Measurements from ENCODE around the gene TMCO5A. TPM values are rescaled to one million over a fixed set of nuclear protein-coding genes. Genes with fewer than 3 reads are reported as not detected.

TMCO5A gene
- total and polyA plus RNA-seq, 9 donors: 0.10 TPM; not detected in 8

- no peak for DNase-seq
- no peaks in the 10 kb centered on the region for H3K4me1 ChIP-seq (ENCODE audit: control insufficient read depth, insufficient read depth, low read length)
- WGBS (ENCODE audit: insufficient coverage): no CpG with 5 or more reads among the region's 1 CpG
Observed at GRCh38 chr15:37967788-37968187, 33.3 kb downstream of the TMCO5A start.

DNA sequence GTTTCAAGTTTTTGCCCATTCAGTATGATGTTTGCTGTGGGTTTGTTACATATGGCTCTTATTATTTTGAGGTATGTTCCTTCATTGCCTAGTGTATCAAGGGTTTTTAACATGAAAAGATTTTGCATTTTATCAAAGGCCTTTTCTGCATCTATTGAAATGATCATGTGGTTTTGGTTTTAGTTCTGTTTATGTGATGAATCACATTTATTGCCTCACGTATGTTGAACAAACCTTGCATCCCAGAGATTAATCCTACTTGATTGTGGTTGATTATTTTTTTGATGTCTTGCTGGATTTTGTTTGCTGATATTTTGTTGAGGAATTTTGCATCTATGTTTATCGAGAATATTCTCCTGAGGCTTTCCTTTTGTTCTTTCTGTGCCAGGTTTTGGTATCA, 39.4 kb downstream of the TMCO5A start:
- no peak overlapping the region for H3K27ac ChIP-seq (ENCODE audit: low read length)
- no CpG with 5 or more reads among the region's 2 CpGs for WGBS (ENCODE audit: insufficient coverage)
- H3K27me3 ChIP-seq (ENCODE audit: control insufficient read depth, insufficient read depth, low read length): no peaks in the 10 kb centered on the region
- no peaks in the 10 kb centered on the region for H3K9me3 ChIP-seq (replicated peaks; ENCODE audit: control insufficient read depth, low read depth, low read length)
- H3K4me1 ChIP-seq (ENCODE audit: control insufficient read depth, insufficient read depth, low read length): peaks cover 3% of the 10 kb centered on the region
- no peak overlapping the region for H3K4me3 ChIP-seq (ENCODE audit: low read length)
- DNase-seq: no peak
- no peaks in the 10 kb centered on the region for H3K36me3 ChIP-seq (ENCODE audit: control insufficient read depth, insufficient read depth, low read length)

More at GRCh38 chr15:37967788-37968187, 33.3 kb downstream of the TMCO5A start:
- no peaks in the 10 kb centered on the region for H3K9me3 ChIP-seq (replicated peaks; ENCODE audit: control insufficient read depth, low read depth, low read length)
- H3K4me3 ChIP-seq (ENCODE audit: low read length): no peak overlapping the region
- no peaks in the 10 kb centered on the region for H3K36me3 ChIP-seq (ENCODE audit: control insufficient read depth, insufficient read depth, low read length)
- no peaks in the 10 kb centered on the region for H3K27me3 ChIP-seq (ENCODE audit: control insufficient read depth, insufficient read depth, low read length)
- no peak overlapping the region for H3K27ac ChIP-seq (ENCODE audit: low read length)

DNA sequence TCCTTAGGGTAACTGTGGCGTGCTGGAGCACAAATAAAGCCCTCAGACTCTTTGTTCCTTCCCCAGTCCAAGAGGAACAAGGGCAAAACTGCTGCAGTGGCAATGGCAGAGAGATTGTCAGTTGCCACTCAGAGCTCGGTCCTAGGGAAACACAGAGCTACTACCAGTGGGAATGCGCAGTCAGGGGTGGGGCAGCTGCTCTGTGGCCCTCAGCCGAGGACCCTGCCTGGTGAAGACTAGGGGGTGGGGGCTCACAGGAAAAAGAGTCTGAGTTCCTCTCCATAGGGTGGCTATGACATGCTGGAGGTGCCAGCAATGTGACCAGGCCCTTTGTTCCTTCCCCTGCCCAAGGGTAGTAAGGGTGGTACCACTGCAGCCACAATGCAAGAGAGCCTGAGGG, 43.8 kb downstream of the TMCO5A start:
- Histone ChIP-seq H3K4me3 (ENCODE audit: low read length) (no peak overlapping the region), H3K27ac (ENCODE audit: low read length) (no peak overlapping the region), H3K4me1 (ENCODE audit: control insufficient read depth, insufficient read depth, low read length) (peaks cover 15% of the 10 kb centered on the region), H3K9me3 (replicated peaks; ENCODE audit: control insufficient read depth, low read depth, low read length) (no peaks in the 10 kb centered on the region), H3K36me3 (ENCODE audit: control insufficient read depth, insufficient read depth, low read length) (no peaks in the 10 kb centered on the region), H3K27me3 (ENCODE audit: control insufficient read depth, insufficient read depth, low read length) (no peaks in the 10 kb centered on the region)
- WGBS (ENCODE audit: insufficient coverage): 90% methylated on average over 4 of the region's 4 CpGs
- DNase-seq: no peak

- Histone ChIP-seq H3K36me3 (ENCODE audit: control insufficient read depth, insufficient read depth, low read length) (no peaks in the 10 kb centered on the region), H3K27ac (ENCODE audit: low read length) (peak overlapping the region; percentile 35), H3K27me3 (ENCODE audit: control insufficient read depth, insufficient read depth, low read length) (no peaks in the 10 kb centered on the region), H3K9me3 (replicated peaks; ENCODE audit: control insufficient read depth, low read depth, low read length) (no peaks in the 10 kb centered on the region), H3K4me3 (ENCODE audit: low read length) (no peak overlapping the region), H3K4me1 (ENCODE audit: control insufficient read depth, insufficient read depth, low read length) (peaks cover 15% of the 10 kb centered on the region)
- peak; percentile 66 for DNase-seq
- 69% methylated on average over 6 of the region's 11 CpGs for WGBS (ENCODE audit: insufficient coverage)
Observed at GRCh38 chr15:37979671-37980409, 45.4 kb downstream of the TMCO5A start.

GRCh38 chr15:37981201-37981600, 46.8 kb downstream of the TMCO5A start:
- Histone ChIP-seq H3K27ac (ENCODE audit: low read length) (no peak overlapping the region), H3K4me3 (ENCODE audit: low read length) (no peak overlapping the region), H3K9me3 (replicated peaks; ENCODE audit: control insufficient read depth, low read depth, low read length) (no peaks in the 10 kb centered on the region), H3K4me1 (ENCODE audit: control insufficient read depth, insufficient read depth, low read length) (peaks cover 15% of the 10 kb centered on the region), H3K36me3 (ENCODE audit: control insufficient read depth, insufficient read depth, low read length) (no peaks in the 10 kb centered on the region), H3K27me3 (ENCODE audit: control insufficient read depth, insufficient read depth, low read length) (no peaks in the 10 kb centered on the region)
- 100% methylated on average over 1 of the region's 5 CpGs for WGBS (ENCODE audit: insufficient coverage)
- DNase-seq: no peak

DNA sequence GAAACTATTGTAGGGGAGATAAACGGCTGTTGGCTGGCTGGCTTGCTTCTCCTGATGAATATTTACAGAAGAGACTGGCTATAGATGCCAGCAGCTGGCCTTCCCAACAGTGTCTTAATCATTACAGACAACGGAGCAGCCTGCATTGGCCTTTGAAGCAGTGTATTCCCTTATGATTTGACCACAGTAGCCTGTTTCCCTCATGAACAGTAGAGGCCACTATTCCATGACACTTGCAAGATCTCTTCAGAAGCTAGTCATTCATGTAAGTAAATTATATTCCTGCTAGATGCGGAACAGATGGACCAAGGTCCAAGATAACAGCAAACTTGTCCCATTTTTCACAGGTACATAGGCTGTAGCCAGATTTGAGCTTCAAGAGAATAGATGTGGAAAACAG, 47.3 kb downstream of the TMCO5A start:
- WGBS (ENCODE audit: insufficient coverage): 50% methylated on average over 1 of the region's 3 CpGs
- no peaks in the 10 kb centered on the region for H3K9me3 ChIP-seq (replicated peaks; ENCODE audit: control insufficient read depth, low read depth, low read length)
- no peaks in the 10 kb centered on the region for H3K27me3 ChIP-seq (ENCODE audit: control insufficient read depth, insufficient read depth, low read length)
- H3K4me1 ChIP-seq (ENCODE audit: control insufficient read depth, insufficient read depth, low read length): peaks cover 15% of the 10 kb centered on the region
- peak; percentile 38 for DNase-seq
- no peak overlapping the region for H3K4me3 ChIP-seq (ENCODE audit: low read length)
- H3K36me3 ChIP-seq (ENCODE audit: control insufficient read depth, insufficient read depth, low read length): no peaks in the 10 kb centered on the region
- no peak overlapping the region for H3K27ac ChIP-seq (ENCODE audit: low read length)

- Histone ChIP-seq H3K27ac (ENCODE audit: low read length) (no peak overlapping the region), H3K9me3 (replicated peaks; ENCODE audit: control insufficient read depth, low read depth, low read length) (no peaks in the 10 kb centered on the region), H3K4me1 (ENCODE audit: control insufficient read depth, insufficient read depth, low read length) (peaks cover 12% of the 10 kb centered on the region), H3K27me3 (ENCODE audit: control insufficient read depth, insufficient read depth, low read length) (no peaks in the 10 kb centered on the region), H3K36me3 (ENCODE audit: control insufficient read depth, insufficient read depth, low read length) (no peaks in the 10 kb centered on the region), H3K4me3 (ENCODE audit: low read length) (no peak overlapping the region)
- WGBS (ENCODE audit: insufficient coverage): no CpG with 5 or more reads among the region's 1 CpG
- no peak for DNase-seq
Observed at GRCh38 chr15:37984368-37984767, 49.9 kb downstream of the TMCO5A start.

GRCh38 chr15:37995461-37996347, 61.3 kb downstream of the TMCO5A start:
- peak; percentile 87 for DNase-seq
- no peaks in the 10 kb centered on the region for H3K27me3 ChIP-seq (ENCODE audit: control insufficient read depth, insufficient read depth, low read length)
- 6% methylated on average over 3 of the region's 8 CpGs for WGBS (ENCODE audit: insufficient coverage)
- no peaks in the 10 kb centered on the region for H3K9me3 ChIP-seq (replicated peaks; ENCODE audit: control insufficient read depth, low read depth, low read length)
- no peaks in the 10 kb centered on the region for H3K36me3 ChIP-seq (ENCODE audit: control insufficient read depth, insufficient read depth, low read length)
- H3K4me1 ChIP-seq (ENCODE audit: control insufficient read depth, insufficient read depth, low read length): peaks cover 5% of the 10 kb centered on the region
- H3K27ac ChIP-seq (ENCODE audit: low read length): no peak overlapping the region
- H3K4me3 ChIP-seq (ENCODE audit: low read length): no peak overlapping the region

All from muscle of leg (tissue), 11 donors.